ENCODE measurements around the gene CD19.

DNA sequence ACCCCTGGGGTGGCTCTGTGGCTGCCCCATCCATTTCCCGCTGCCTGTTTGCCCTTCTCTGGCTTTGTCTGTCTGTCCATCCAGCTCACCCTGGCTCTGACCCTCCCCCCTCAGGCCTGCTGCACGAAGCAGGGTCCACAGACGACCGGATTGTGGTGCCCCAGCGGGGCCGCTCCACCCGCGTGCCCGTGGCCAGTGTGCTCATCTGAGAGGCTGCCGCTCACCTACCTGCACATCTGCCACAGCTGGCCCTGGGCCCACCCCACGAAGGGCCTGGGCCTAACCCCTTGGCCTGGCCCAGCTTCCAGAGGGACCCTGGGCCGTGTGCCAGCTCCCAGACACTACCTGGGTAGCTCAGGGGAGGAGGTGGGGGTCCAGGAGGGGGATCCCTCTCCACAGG, 52.3 kb downstream of the CD19 start:
- TF ChIP-seq EZH2 (IDR thresholded peaks at IDR 0.05; ENCODE audit: borderline replicate concordance, low read length) (no peak), CTCF (conservative IDR thresholded peaks at IDR 0.05 in 1 of 2, IDR thresholded peaks at IDR 0.05 in 1 of 2; ENCODE audit: extremely low read depth in 1 of 2, insufficient read depth in 1 of 2, low read depth in 1 of 2, low read length in 2 of 2) (no peak)
